ENCODE data around the gene ROR1. TPM values are rescaled to one million over a fixed set of nuclear protein-coding genes. Genes with fewer than 3 reads are reported as not detected.
A peak's percentile ranks its signal among the peaks of the same experiment; 100 is the strongest.

Gene ROR1
- total and polyA plus RNA-seq, 9 of the 15 experiments (the other 6 are each of a cell fraction or from before 2014, with no cell fraction given), result 0.02 TPM; not detected in 8

DNA sequence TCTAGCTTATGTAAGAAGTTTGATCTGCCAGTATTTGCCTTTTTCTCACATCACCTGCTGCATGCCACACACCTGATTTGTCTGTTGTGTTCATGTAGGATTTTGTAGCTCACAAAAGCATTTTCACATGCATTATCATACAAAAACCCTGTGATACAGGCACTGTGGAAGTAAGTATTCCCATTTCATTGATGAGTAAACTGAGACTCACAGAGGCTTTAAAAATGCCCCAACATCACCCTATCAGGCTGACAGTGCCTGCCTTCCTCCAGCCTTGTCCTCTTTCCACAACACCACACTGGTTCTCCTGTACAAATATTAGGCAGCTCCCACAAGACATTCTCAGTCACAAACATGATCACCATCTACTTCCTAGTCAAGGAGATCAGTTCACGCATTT, 343.7 kb downstream of the ROR1 start:
- no peak overlapping the region for H3K4me3 ChIP-seq
- FAIRE-seq (no peak), ATAC-seq (no peak), DNase-seq (ENCODE audit: extremely low read depth in 1 of 4, low spot score in 3 of 4) (no peak)
- no peaks in the 10 kb centered on the region for H3K9me3 ChIP-seq (replicated peaks; ENCODE audit: control insufficient read depth, insufficient read depth, low read depth, low read length)
- TF ChIP-seq SRSF3 (IDR thresholded peaks at IDR 0.05; ENCODE audit: insufficient read depth, low read length) (no peak), RBM25 (IDR thresholded peaks at IDR 0.05; ENCODE audit: low read depth, low read length, severe bottlenecking) (peak; percentile 66)
- H3K79me2 ChIP-seq (ENCODE audit: control insufficient read depth, insufficient read depth, low read length), result no peaks in the 10 kb centered on the region
- no peaks in the 10 kb centered on the region for H3K36me3 ChIP-seq (ENCODE audit: control insufficient read depth, insufficient read depth, low read length)
- BruUV-seq (replicated peaks), result no TSS peak
- ChIA-PET POLR2A (no interaction called here), CTCF (ENCODE audit: low intra/inter-chr PET ratio) (no interaction called here)
- no peaks in the 10 kb centered on the region for H4K20me1 ChIP-seq (replicated peaks; ENCODE audit: control insufficient read depth, insufficient read depth, low read length)
- no peak overlapping the region for H3K4me2 ChIP-seq (ENCODE audit: insufficient read depth, low read length)
- H3K9me1 ChIP-seq (ENCODE audit: control insufficient read depth, insufficient read depth, low read length), result no peaks in the 10 kb centered on the region
- no peaks in the 10 kb centered on the region for H3K4me1 ChIP-seq (replicated peaks in 1 of 2; ENCODE audit: control insufficient read depth in 2 of 2, insufficient read depth in 2 of 2, low read length in 2 of 2)
- in situ Hi-C loops (cut with MboI) (no loop called here), intact Hi-C loops (cut with micrococcal nuclease) (no loop called here)
- H3K27ac ChIP-seq (ENCODE audit: extremely low read depth, low read depth, low read length), result no peak overlapping the region
- H2AFZ ChIP-seq (ENCODE audit: low read depth, low read length), result no peak overlapping the region
- 0% methylated on average over 1 of the region's 1 CpG for whole genome bisulfite sequencing (ENCODE audit: insufficient coverage, low coverage, missing lambda C conversion rate)
- H3K9ac ChIP-seq (ENCODE audit: insufficient read depth in 1 of 2, low read depth in 2 of 2, low read length in 2 of 2), result no peak overlapping the region
- no peaks in the 10 kb centered on the region for H3K27me3 ChIP-seq (ENCODE audit: control insufficient read depth in 2 of 2, insufficient read depth in 2 of 2, low read length in 2 of 2)

DNA sequence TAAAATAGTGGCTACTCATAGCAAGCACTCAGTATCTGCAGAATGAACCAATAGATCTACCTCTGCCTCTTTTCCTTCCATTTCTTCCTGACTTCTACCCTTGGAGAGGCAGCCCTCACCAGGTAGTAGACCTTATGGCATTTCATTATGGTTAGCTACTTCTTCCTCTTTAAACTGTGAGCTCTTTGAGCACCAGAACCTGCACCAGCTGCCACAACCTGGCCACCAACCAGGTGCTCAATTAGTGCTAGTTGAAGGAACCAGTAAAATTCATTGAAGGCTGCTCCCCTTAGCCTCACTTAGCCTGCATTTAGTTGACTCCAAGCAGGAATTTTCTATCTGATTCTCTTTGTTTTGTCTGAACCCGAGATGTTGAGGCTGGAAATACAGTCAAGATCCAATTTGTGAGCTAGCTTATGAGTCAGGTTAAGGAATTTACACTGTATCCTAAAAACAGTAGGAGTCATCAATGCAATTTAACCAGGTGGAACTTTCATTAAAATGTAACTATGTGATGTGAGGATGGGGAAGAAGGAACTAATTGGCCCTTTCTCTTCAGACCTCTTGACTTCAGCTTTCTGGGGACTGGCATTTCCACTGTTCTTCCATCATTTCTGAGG, 348.1 kb downstream of the ROR1 start:
- Histone ChIP-seq H3K27ac (ENCODE audit: extremely low read depth, low read depth, low read length) (no peak overlapping the region), H3K79me2 (ENCODE audit: control insufficient read depth, insufficient read depth, low read length) (no peaks in the 10 kb centered on the region), H2AFZ (ENCODE audit: low read depth, low read length) (no peak overlapping the region), H3K4me3 (no peak overlapping the region), H3K36me3 (ENCODE audit: control insufficient read depth, insufficient read depth, low read length) (no peaks in the 10 kb centered on the region), H3K27me3 (ENCODE audit: control insufficient read depth in 2 of 2, insufficient read depth in 2 of 2, low read length in 2 of 2) (no peaks in the 10 kb centered on the region), H3K4me1 (replicated peaks in 1 of 2; ENCODE audit: control insufficient read depth in 2 of 2, insufficient read depth in 2 of 2, low read length in 2 of 2) (no peaks in the 10 kb centered on the region), H3K9ac (ENCODE audit: insufficient read depth in 1 of 2, low read depth in 2 of 2, low read length in 2 of 2) (no peak overlapping the region), H4K20me1 (replicated peaks; ENCODE audit: control insufficient read depth, insufficient read depth, low read length) (no peaks in the 10 kb centered on the region), H3K9me3 (replicated peaks; ENCODE audit: control insufficient read depth, insufficient read depth, low read depth, low read length) (no peaks in the 10 kb centered on the region), H3K9me1 (ENCODE audit: control insufficient read depth, insufficient read depth, low read length) (no peaks in the 10 kb centered on the region), H3K4me2 (ENCODE audit: insufficient read depth, low read length) (no peak overlapping the region)
- intact Hi-C loops (cut with micrococcal nuclease) (no loop called here), in situ Hi-C loops (cut with MboI) (no loop called here)
- ChIA-PET CTCF (ENCODE audit: low intra/inter-chr PET ratio) (no interaction called here), POLR2A (interaction anchor here (1.3 kb wide), 1 partner anchor 12 kb away, joined by 4 read pairs; no protein-coding TSS in a partner anchor)
- no peak for FAIRE-seq
- no peak for ATAC-seq
- 0% methylated on average over 1 of the region's 1 CpG for WGBS (ENCODE audit: insufficient coverage, low coverage, missing lambda C conversion rate)
- DNase-seq (ENCODE audit: extremely low read depth in 1 of 4, low spot score in 3 of 4), result no peak
- no TSS peak for BruUV-seq (replicated peaks)
- TF ChIP-seq XRCC5 (IDR thresholded peaks at IDR 0.05; ENCODE audit: low read depth, low read length) (no peak), BDP1 (IDR thresholded peaks at IDR 0.05; ENCODE audit: insufficient read depth, insufficient read length) (no peak), PTBP1 (IDR thresholded peaks at IDR 0.05; ENCODE audit: low read depth, low read length) (no peak), ERF (CRISPR knock-in tag; IDR thresholded peaks at IDR 0.05) (no peak), XRCC4 (IDR thresholded peaks at IDR 0.05; ENCODE audit: extremely low read depth, insufficient read depth, insufficient read length) (no peak), BRD9 (IDR thresholded peaks at IDR 0.05; ENCODE audit: low read depth, partially characterized antibody) (no peak), CBFA2T3 (IDR thresholded peaks at IDR 0.05) (no peak)
- TF ChIP-seq, protein P1, sequence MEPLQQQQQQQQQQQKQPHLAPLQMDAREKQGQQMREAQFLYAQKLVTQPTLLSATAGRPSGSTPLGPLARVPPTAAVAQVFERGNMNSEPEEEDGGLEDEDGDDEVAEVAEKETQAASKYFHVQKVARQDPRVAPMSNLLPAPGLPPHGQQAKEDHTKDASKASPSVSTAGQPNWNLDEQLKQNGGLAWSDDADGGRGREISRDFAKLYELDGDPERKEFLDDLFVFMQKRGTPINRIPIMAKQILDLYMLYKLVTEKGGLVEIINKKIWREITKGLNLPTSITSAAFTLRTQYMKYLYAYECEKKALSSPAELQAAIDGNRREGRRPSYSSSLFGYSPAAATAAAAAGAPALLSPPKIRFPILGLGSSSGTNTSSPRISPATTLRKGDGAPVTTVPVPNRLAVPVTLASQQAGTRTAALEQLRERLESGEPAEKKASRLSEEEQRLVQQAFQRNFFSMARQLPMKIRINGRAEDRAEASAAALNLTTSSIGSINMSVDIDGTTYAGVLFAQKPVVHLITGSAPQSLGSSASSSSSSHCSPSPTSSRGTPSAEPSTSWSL (CRISPR knock-in tag; IDR thresholded peaks at IDR 0.05; ENCODE audit: borderline replicate concordance), result no peak
- TF ChIP-seq, protein P2, sequence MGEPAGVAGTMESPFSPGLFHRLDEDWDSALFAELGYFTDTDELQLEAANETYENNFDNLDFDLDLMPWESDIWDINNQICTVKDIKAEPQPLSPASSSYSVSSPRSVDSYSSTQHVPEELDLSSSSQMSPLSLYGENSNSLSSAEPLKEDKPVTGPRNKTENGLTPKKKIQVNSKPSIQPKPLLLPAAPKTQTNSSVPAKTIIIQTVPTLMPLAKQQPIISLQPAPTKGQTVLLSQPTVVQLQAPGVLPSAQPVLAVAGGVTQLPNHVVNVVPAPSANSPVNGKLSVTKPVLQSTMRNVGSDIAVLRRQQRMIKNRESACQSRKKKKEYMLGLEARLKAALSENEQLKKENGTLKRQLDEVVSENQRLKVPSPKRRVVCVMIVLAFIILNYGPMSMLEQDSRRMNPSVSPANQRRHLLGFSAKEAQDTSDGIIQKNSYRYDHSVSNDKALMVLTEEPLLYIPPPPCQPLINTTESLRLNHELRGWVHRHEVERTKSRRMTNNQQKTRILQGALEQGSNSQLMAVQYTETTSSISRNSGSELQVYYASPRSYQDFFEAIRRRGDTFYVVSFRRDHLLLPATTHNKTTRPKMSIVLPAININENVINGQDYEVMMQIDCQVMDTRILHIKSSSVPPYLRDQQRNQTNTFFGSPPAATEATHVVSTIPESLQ (CRISPR knock-in tag; IDR thresholded peaks at IDR 0.05), result no peak
